Activated CD4-positive, alpha-beta T cell treated with anti-CD3 and anti-CD28 coated beads, Interleukin-2, amount 50 U/mL, for 4 hours (primary cell): ENCODE data around the gene FAM228B.
"Not testable (repeated sequence)": the region's sequence is repeated elsewhere in the genome, so short reads cannot be mapped to it uniquely, and the experiment has no call there.

ENCODE experiments used
- DNase-seq, 2 experiments: peaks; one replicate each; pipeline ENCODE4 v3.0.0-alpha.2; 2020

Gene FAM228B

GRCh38 chr2:24123195-24123921, at the start of gene FAM228B, which contains the start of gene PFN4:
TSS of gene FAM228B (plus strand) at chr2:24123469. CDS start at chr2:24124362, 893 bp downstream.
TSS of gene PFN4 (minus strand) at chr2:24123334. CDS start at chr2:24122535, 799 bp downstream.
- DNase-seq: peak; percentile 29 to 30

GRCh38 chr2:24073816-24074215, 49.5 kb upstream of the FAM228B start:
- no peak for DNase-seq

GRCh38 chr2:24075259-24075658, 48.0 kb upstream of the FAM228B start:
- no peak for DNase-seq

- DNase-seq: peak; percentile 100
Observed at GRCh38 chr2:24075915-24076848, 47.1 kb upstream of the FAM228B start, which contains the start of gene SF3B6. TSS of gene SF3B6 (minus strand) at chr2:24076326. CDS start at chr2:24076229, 97 bp downstream.

- DNase-seq: no peak
Observed at GRCh38 chr2:24076849-24077534, 46.3 kb upstream of the FAM228B start.

GRCh38 chr2:24077535-24077877, 45.8 kb upstream of the FAM228B start:
- no peak for DNase-seq

GRCh38 chr2:24077879-24078278, 45.4 kb upstream of the FAM228B start:
- no peak for DNase-seq

GRCh38 chr2:24080701-24081100, 42.6 kb upstream of the FAM228B start:
- DNase-seq: no peak

GRCh38 chr2:24082787-24083566, 40.3 kb upstream of the FAM228B start:
- no peak for DNase-seq

GRCh38 chr2:24083567-24084385, 39.5 kb upstream of the FAM228B start:
- DNase-seq: no peak

GRCh38 chr2:24084386-24085199, 38.7 kb upstream of the FAM228B start, which contains the start of gene TP53I3:
TSS of gene TP53I3 (minus strand) at chr2:24084834. CDS start at chr2:24084326, 508 bp downstream.
- DNase-seq: peak; percentile 71 to 73

- no peak for DNase-seq
Observed at GRCh38 chr2:24085200-24085489, 38.1 kb upstream of the FAM228B start.

- no peak for DNase-seq
Observed at GRCh38 chr2:24086241-24086640, 37.0 kb upstream of the FAM228B start.

GRCh38 chr2:24087032-24087431, 36.2 kb upstream of the FAM228B start:
- DNase-seq: no peak

GRCh38 chr2:24088821-24089359, 34.4 kb upstream of the FAM228B start:
- no peak for DNase-seq

- DNase-seq: not testable (repeated sequence)
Observed at GRCh38 chr2:24093270-24093669, 30.0 kb upstream of the FAM228B start.

- not testable (repeated sequence) for DNase-seq
Observed at GRCh38 chr2:24095171-24095677, 28.0 kb upstream of the FAM228B start.

GRCh38 chr2:24100732-24101131, 22.5 kb upstream of the FAM228B start:
- not testable (repeated sequence) for DNase-seq

GRCh38 chr2:24101992-24102391, 21.3 kb upstream of the FAM228B start:
- no peak for DNase-seq

GRCh38 chr2:24102677-24103076, 20.6 kb upstream of the FAM228B start:
- DNase-seq: no peak
